GM11168 (cell line): ENCODE measurements around the gene DSG1.
"Not testable (repeated sequence)": the region's sequence is repeated elsewhere in the genome, so short reads cannot be mapped to it uniquely, and the experiment has no call there.

ENCODE experiments used
- in situ Hi-C: fragments of 300-500 bp; cut with MboI; formaldehyde crosslinking; loops from one replicate; pipeline ENCODE4 v1.12.0; 2022; ENCODE audit warnings: low sequenced_read_pairs; ENCODE audit not compliant: unreplicated experiment

DSG1 gene

GRCh38 chr18:31329787-31330438 is 12.0 kb downstream of the DSG1 start:
- in situ Hi-C loops, result no loop called here

GRCh38 chr18:31343454-31343853 is 25.5 kb downstream of the DSG1 start:
- in situ Hi-C loops, result no loop called here

- in situ Hi-C loops, result not testable (repeated sequence)
Observed at GRCh38 chr18:31353336-31353735, 35.4 kb downstream of the DSG1 start.

- in situ Hi-C loops, result no loop called here
Observed at GRCh38 chr18:31354990-31355389, 37.0 kb downstream of the DSG1 start.

- in situ Hi-C loops, result no loop called here
Observed at GRCh38 chr18:31356025-31356424, 38.1 kb downstream of the DSG1 start.

- in situ Hi-C loops, result no loop called here
Observed at GRCh38 chr18:31364190-31364589, 46.2 kb downstream of the DSG1 start.

GRCh38 chr18:31369478-31369877 is 51.5 kb downstream of the DSG1 start:
- in situ Hi-C loops, result no loop called here

GRCh38 chr18:31371989-31372388 is 54.0 kb downstream of the DSG1 start:
- in situ Hi-C loops, result no loop called here

- in situ Hi-C loops, result no loop called here
Observed at GRCh38 chr18:31373641-31374040, 55.7 kb downstream of the DSG1 start.

GRCh38 chr18:31376477-31376876 is 58.5 kb downstream of the DSG1 start, which contains the start of gene DSG4:
Gene DSG4, plus strand, starts transcription at chr18:31376777. Its CDS starts 135 bp downstream, at chr18:31376912.
- in situ Hi-C loops, result no loop called here

GRCh38 chr18:31380912-31381311 is 63.0 kb downstream of the DSG1 start:
- in situ Hi-C loops, result no loop called here

GRCh38 chr18:31382107-31382506 is 64.1 kb downstream of the DSG1 start:
- in situ Hi-C loops, result no loop called here

- in situ Hi-C loops, result no loop called here
Observed at GRCh38 chr18:31386741-31387140, 68.8 kb downstream of the DSG1 start.

GRCh38 chr18:31393286-31393685 is 75.3 kb downstream of the DSG1 start:
- in situ Hi-C loops, result no loop called here

- in situ Hi-C loops, result no loop called here
Observed at GRCh38 chr18:31396796-31397612, 79.0 kb downstream of the DSG1 start.

- in situ Hi-C loops, result no loop called here
Observed at GRCh38 chr18:31398191-31398590, 80.2 kb downstream of the DSG1 start.

- in situ Hi-C loops, result no loop called here
Observed at GRCh38 chr18:31399306-31400032, 81.5 kb downstream of the DSG1 start.

- in situ Hi-C loops, result no loop called here
Observed at GRCh38 chr18:31401156-31402025, 83.4 kb downstream of the DSG1 start.

- in situ Hi-C loops, result no loop called here
Observed at GRCh38 chr18:31402026-31402373, 84.0 kb downstream of the DSG1 start.

GRCh38 chr18:31403409-31403808 is 85.4 kb downstream of the DSG1 start:
- in situ Hi-C loops, result no loop called here
